Suprapubic skin (tissue), 4 donors: Measurements from ENCODE around the gene FAM83F.

Source experiments
- CTCF ChIP-seq, 2 donors: fragments of 200-600 bp in 1 of 2; fragments of 450-650 bp in 1 of 2; sonication (generic) in 1 of 2; IDR thresholded peaks; one replicate each; pipeline ENCODE4 v1.5.1; 2016 to 2019; ENCODE audit warnings: antibody characterized with exemption in 2 of 2, mild to moderate bottlenecking in 1 of 2, moderate library complexity in 1 of 2
- EP300 ChIP-seq: sonication (generic); formaldehyde crosslinking; IDR thresholded peaks from one replicate; pipeline ENCODE4 v1.6.1; 2017; ENCODE audit warnings: antibody characterized with exemption
- POLR2A ChIP-seq, 2 donors: fragments of 450-650 bp; IDR thresholded peaks; one replicate each; pipeline ENCODE4 v1.6.1; 2017; ENCODE audit warnings: antibody characterized with exemption in 2 of 2, mild to moderate bottlenecking in 2 of 2, moderate library complexity in 2 of 2
- POLR2AphosphoS5 ChIP-seq, 3 donors: sonication (generic); formaldehyde crosslinking; IDR thresholded peaks; one replicate each; pipeline ENCODE4 v1.6.1; 2017; ENCODE audit warnings: antibody characterized with exemption in 3 of 3

- no peak for TF ChIP-seq POLR2A (IDR thresholded peaks at IDR 0.05)
- no peak for TF ChIP-seq POLR2AphosphoS5 (IDR thresholded peaks at IDR 0.05)
- no peak for TF ChIP-seq CTCF (IDR thresholded peaks at IDR 0.05)
- no peak for TF ChIP-seq EP300
Measured at GRCh38 chr22:40070701-40071100, 75.9 kb downstream of the FAM83F start.
